HG02884 (cell line): ENCODE measurements around the gene ITGAX.

ENCODE experiments used
- ATAC-seq: cut with Tn5 transposase; IDR thresholded peaks from one replicate; pipeline ENCODE4 v1.9.1; 2021; ENCODE audit warnings: mild to moderate bottlenecking, moderate library complexity; ENCODE audit not compliant: unreplicated experiment

The ITGAX gene

GRCh38 chr16:31430380-31431052, 75.5 kb downstream of the ITGAX start:
- ATAC-seq = no peak
